OCI-LY7 (cell line): ENCODE results near the gene SPINT3. TPM values are rescaled to one million over a fixed set of nuclear protein-coding genes. Genes with fewer than 3 reads are reported as not detected.

Experiments
- Bru-seq: library from RNA; stranded (reverse); fragments of 400-500 nt; gene quantifications from one replicate; lab custom pipeline; 2021; lab: Mats Ljungman, UMichigan
- BruChase-seq, 2 experiments: library from RNA; stranded (reverse); fragments of 400-500 nt; gene quantifications; one replicate each; lab custom pipeline; 2021; lab: Mats Ljungman, UMichigan
- BruUV-seq: library from RNA; stranded (reverse); fragments of 400-500 nt; replicated peaks from 2 replicates; lab custom pipeline; 2021; lab: Mats Ljungman, UMichigan
- CTCF ChIA-PET: fragments of 300-600 bp; sonication (Branson Sonifier 250); formaldehyde crosslinking; loops from one replicate; lab custom pipeline; 2022; ENCODE audit warnings: antibody characterized with exemption; ENCODE audit not compliant: unreplicated experiment; lab: Charles Lee
- POLR2A ChIA-PET: fragments of 300-600 bp; sonication (Branson Sonifier 250); formaldehyde crosslinking; loops from one replicate; lab custom pipeline; 2022; ENCODE audit warnings: antibody characterized with exemption; lab: Charles Lee
- DNase-seq: peaks from one replicate; pipeline ENCODE4 v3.0.0-alpha.2; 2015; ENCODE audit warnings: low spot score
- H2AFZ ChIP-seq: fragments of 200-600 bp; sonication (generic), shearing (Covaris generic); 2 replicates; pipeline ENCODE4 v1.6.1; 2014; ENCODE audit warnings: mild to moderate bottlenecking, antibody characterized with exemption, low read length, moderate library complexity
- H3K27ac ChIP-seq: fragments of 200-600 bp; sonication (generic); 2 replicates; pipeline ENCODE4 v1.5.1; 2014; ENCODE audit warnings: mixed run types, low read depth, mild to moderate bottlenecking, moderate library complexity, low read length, inconsistent platforms; ENCODE audit not compliant: poor library complexity, severe bottlenecking
- H3K36me3 ChIP-seq: fragments of 200-600 bp; sonication (generic); 2 replicates; pipeline ENCODE4 v1.6.1; 2014; ENCODE audit warnings: mild to moderate bottlenecking, antibody characterized with exemption, low read length, moderate library complexity, mixed read lengths; ENCODE audit not compliant: insufficient read depth
- H3K4me1 ChIP-seq: fragments of 200-600 bp; sonication (generic); 2 replicates; pipeline ENCODE4 v1.5.1; 2014; ENCODE audit warnings: mild to moderate bottlenecking, low read length; ENCODE audit not compliant: insufficient read depth, poor library complexity, severe bottlenecking
- H3K4me2 ChIP-seq: fragments of 200-600 bp; sonication (generic); 2 replicates; pipeline ENCODE4 v1.6.1; 2014; ENCODE audit warnings: mild to moderate bottlenecking, low read length
- H3K4me3 ChIP-seq: fragments of 200-600 bp; sonication (generic); 2 replicates; pipeline ENCODE4 v1.5.1; 2014; ENCODE audit warnings: mild to moderate bottlenecking, low read depth, low read length; ENCODE audit not compliant: poor library complexity, severe bottlenecking
- H3K79me2 ChIP-seq: fragments of 200-600 bp; sonication (generic); 2 replicates; pipeline ENCODE4 v1.6.1; 2016; ENCODE audit warnings: low read depth, mild to moderate bottlenecking, low read length, moderate library complexity, mixed read lengths; ENCODE audit not compliant: insufficient read depth
- H3K9me2 ChIP-seq: fragments of 200-600 bp; sonication (generic); 2 replicates; pipeline ENCODE4 v1.6.1; 2016; ENCODE audit warnings: mild to moderate bottlenecking, low read length, mixed read lengths; ENCODE audit not compliant: insufficient read depth
- H3K9me3 ChIP-seq: fragments of 200-600 bp; sonication (generic); 2 replicates; pipeline ENCODE4 v1.6.1; 2014; ENCODE audit warnings: mild to moderate bottlenecking, mixed run types, low read length, mixed read lengths
- H4K20me1 ChIP-seq: fragments of 200-600 bp; sonication (generic); 2 replicates; pipeline ENCODE4 v1.6.1; 2014; ENCODE audit warnings: mild to moderate bottlenecking, antibody characterized with exemption, low read length, moderate library complexity, mixed read lengths; ENCODE audit not compliant: insufficient read depth
- CTCF ChIP-seq: fragments of 200-600 bp; sonication (generic); conservative IDR thresholded peaks from 2 replicates; pipeline ENCODE4 v1.5.1; 2014; ENCODE audit warnings: mild to moderate bottlenecking, antibody characterized with exemption, low read length, moderate library complexity, mixed read lengths
- EZH2phosphoT487 ChIP-seq: fragments of 200-600 bp; sonication (generic); IDR thresholded peaks from 2 replicates; pipeline ENCODE4 v1.6.1; 2018; ENCODE audit warnings: low read depth, borderline replicate concordance, mild to moderate bottlenecking, mixed run types, antibody characterized with exemption, low read length, moderate library complexity, mixed read lengths
- intact Hi-C: fragments of 100-400 bp; cut with micrococcal nuclease; formaldehyde crosslinking; loops from one replicate; pipeline ENCODE4 v1.10.0; 2022; ENCODE audit not compliant: unreplicated experiment
- long read RNA-seq: library from polyadenylated mRNA; stranded (forward); transcript quantifications from one replicate; pipeline ENCODE4 v2.0.0, GENCODE V29; 2022
- total RNA-seq, 2 experiments: library from RNA; depleted of rRNA in 1 of 2; stranded (reverse); fragments of >200 nt in 1 of 2; shearing (Covaris generic) in 1 of 2; gene quantifications; 2 replicates each; pipeline ENCODE4 v1.2.3, GENCODE V29; 2014 to 2022

The SPINT3 gene, protein sequence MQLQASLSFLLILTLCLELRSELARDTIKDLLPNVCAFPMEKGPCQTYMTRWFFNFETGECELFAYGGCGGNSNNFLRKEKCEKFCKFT
- total RNA-seq (2014; rRNA removed; shearing (Covaris generic)) (not detected in 2 replicates), total RNA-seq (2022) (not detected in 2 replicates), Bru-seq, nascent RNA (not detected), BruChase-seq, experiment 1, labeled RNA remaining after a 6-hour chase (not detected), BruChase-seq, experiment 2, labeled RNA remaining after a 2-hour chase (not detected)
- long read RNA-seq, result 0 reads

- no peak within 1 kb of the TSS for H3K27ac ChIP-seq
- H3K4me3 ChIP-seq, result no peak within 1 kb of the TSS
- TF ChIP-seq CTCF (no peak), EZH2phosphoT487 (no peak)
- POLR2A ChIA-PET, result no interaction called here
- no peaks in the 10 kb centered on the region for H3K4me1 ChIP-seq
- H3K4me2 ChIP-seq, result no peak within 1 kb of the TSS
- CTCF ChIA-PET, result no interaction called here
- no peak for DNase-seq
- H3K9me2 ChIP-seq, result no peaks in the 10 kb centered on the region
- BruUV-seq, result no TSS peak
- no peaks in the 10 kb centered on the region for H3K36me3 ChIP-seq
- intact Hi-C loops, result no loop called here
- no peaks in the 10 kb centered on the region for H4K20me1 ChIP-seq
- H3K9me3 ChIP-seq, result no peaks in the 10 kb centered on the region
- H2AFZ ChIP-seq, result no peak within 1 kb of the TSS
- no peaks in the 10 kb centered on the region for H3K79me2 ChIP-seq
Observed at GRCh38 chr20:45515147-45515913, at the start of gene SPINT3. Gene SPINT3 (minus strand): TSS chr20:45515622. CDS start chr20:45515608, 14 bp downstream.

GRCh38 chr20:45564760-45565276, 49.4 kb upstream of the SPINT3 start:
- no TSS peak for BruUV-seq
- no peaks in the 10 kb centered on the region for H3K4me1 ChIP-seq
- no peaks in the 10 kb centered on the region for H3K79me2 ChIP-seq
- TF ChIP-seq CTCF (no peak), EZH2phosphoT487 (no peak)
- no peak overlapping the region for H3K27ac ChIP-seq
- H3K36me3 ChIP-seq, result no peaks in the 10 kb centered on the region
- H3K4me2 ChIP-seq, result no peak overlapping the region
- H4K20me1 ChIP-seq, result no peaks in the 10 kb centered on the region
- ChIA-PET POLR2A (no interaction called here), CTCF (no interaction called here)
- H3K4me3 ChIP-seq, result no peak overlapping the region
- H3K9me3 ChIP-seq, result no peaks in the 10 kb centered on the region
- no peaks in the 10 kb centered on the region for H3K9me2 ChIP-seq
- intact Hi-C loops, result no loop called here
- no peak for DNase-seq
- H2AFZ ChIP-seq, result no peak overlapping the region
